Measurements from ENCODE around the gene INTS15.
"Not testable (repeated sequence)": the region's sequence is repeated elsewhere in the genome, so short reads cannot be mapped to it uniquely, and the experiment has no call there.

Gene INTS15

DNA sequence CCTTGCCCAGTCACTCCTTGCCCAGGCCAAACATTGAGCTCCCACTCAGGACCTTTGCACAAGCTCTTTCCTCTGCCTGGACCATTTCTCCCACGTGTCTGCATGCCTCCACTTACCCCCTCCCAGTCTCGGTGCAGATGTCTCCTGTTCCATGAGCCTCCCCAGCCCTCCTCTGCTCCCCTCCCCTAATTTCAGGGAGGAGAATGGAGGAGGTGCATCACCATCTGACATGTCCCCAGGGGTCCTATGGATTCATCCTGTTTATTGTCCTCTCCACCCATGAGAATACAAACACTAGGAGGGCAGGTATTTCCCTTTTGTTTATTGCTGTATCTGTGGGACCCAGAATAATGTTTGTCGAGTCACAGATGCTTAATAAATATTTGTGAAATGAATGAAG, 29.9 kb upstream of the INTS15 start:
- Histone ChIP-seq H3K9me3 (ENCODE audit: control insufficient read depth in 1 of 2, low read length in 2 of 2) (no peaks in the 10 kb centered on the region), H3K27ac (ENCODE audit: low read length) (no peak overlapping the region), H3K4me1 (ENCODE audit: control insufficient read depth in 1 of 2, insufficient read depth in 2 of 2, low read length in 2 of 2) (no peaks in the 10 kb centered on the region), H3K4me3 (ENCODE audit: low read depth in 1 of 2, low read length in 2 of 2) (no peak overlapping the region), H3K27me3 (ENCODE audit: low read depth, low read length) (no peaks in the 10 kb centered on the region), H3K36me3 (ENCODE audit: control insufficient read depth in 1 of 2, insufficient read depth in 2 of 2, low read length in 2 of 2) (no peaks in the 10 kb centered on the region)

DNA sequence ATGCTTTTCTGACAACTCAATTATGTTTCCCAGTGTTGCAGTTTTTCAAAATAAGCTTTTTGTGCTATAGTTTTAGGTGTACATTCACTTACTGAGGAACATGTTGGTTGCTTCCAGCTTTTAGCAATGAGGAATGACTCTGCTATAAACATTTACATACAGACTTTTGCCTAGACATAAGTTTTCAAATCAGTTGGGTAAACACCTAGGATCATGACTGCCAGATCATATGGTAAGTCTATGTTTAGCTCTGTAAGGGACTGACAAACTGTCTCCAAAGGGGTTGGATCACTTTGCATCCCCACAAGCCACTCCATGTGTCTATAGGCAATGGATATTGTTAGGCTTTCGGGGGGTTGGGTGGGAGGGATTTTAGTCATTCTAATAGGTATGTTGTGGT, 27.7 kb upstream of the INTS15 start:
- Histone ChIP-seq H3K4me1 (ENCODE audit: control insufficient read depth in 1 of 2, insufficient read depth in 2 of 2, low read length in 2 of 2) (no peaks in the 10 kb centered on the region), H3K27ac (ENCODE audit: low read length) (no peak overlapping the region), H3K27me3 (ENCODE audit: low read depth, low read length) (no peaks in the 10 kb centered on the region), H3K36me3 (ENCODE audit: control insufficient read depth in 1 of 2, insufficient read depth in 2 of 2, low read length in 2 of 2) (no peaks in the 10 kb centered on the region), H3K4me3 (ENCODE audit: low read depth in 1 of 2, low read length in 2 of 2) (no peak overlapping the region), H3K9me3 (ENCODE audit: control insufficient read depth in 1 of 2, low read length in 2 of 2) (no peaks in the 10 kb centered on the region)

DNA sequence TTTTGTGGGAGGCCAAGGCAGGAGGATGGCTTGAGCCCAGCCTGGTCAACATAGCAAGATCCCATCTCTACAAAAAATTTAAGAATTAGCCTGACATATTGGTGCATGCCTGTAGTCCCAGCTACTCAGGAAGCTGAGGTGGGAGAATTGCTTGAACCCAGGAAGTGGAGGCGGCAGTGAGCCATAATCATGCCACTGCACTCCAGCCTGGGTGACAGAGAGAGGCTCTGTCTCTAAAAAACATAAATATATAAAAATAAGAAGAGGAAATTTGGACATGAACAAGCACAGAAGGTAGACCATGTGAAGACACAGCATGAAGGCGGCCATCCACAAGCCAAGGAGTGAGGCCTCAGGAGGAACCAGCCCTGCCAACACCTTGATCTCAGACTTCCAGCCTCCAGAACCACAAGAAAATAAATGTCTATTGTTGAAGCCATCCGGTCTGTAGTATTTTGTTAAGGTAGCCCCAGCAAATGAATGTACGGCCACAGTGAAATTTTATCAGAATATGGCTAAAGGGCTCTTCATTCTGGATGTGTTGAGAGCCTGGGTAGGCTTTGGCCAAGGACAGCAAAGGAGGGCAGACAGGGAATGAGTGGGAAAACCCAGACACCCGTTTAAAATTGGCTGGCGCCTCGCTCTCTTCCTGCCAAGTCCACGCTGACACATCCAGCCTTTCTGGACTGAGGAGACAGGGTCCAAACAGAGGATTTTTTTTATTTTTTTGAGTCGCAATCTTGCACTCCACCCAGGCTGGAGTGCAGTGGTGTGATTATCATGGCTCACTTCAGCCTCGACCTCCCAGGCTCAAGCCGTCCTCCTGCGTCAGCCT, 25.7 kb upstream of the INTS15 start:
- H3K4me3 ChIP-seq (ENCODE audit: low read depth in 1 of 2, low read length in 2 of 2), result no peak overlapping the region
- H3K36me3 ChIP-seq (ENCODE audit: control insufficient read depth in 1 of 2, insufficient read depth in 2 of 2, low read length in 2 of 2), result no peaks in the 10 kb centered on the region
- no peaks in the 10 kb centered on the region for H3K9me3 ChIP-seq (ENCODE audit: control insufficient read depth in 1 of 2, low read length in 2 of 2)
- no peaks in the 10 kb centered on the region for H3K4me1 ChIP-seq (ENCODE audit: control insufficient read depth in 1 of 2, insufficient read depth in 2 of 2, low read length in 2 of 2)
- H3K27ac ChIP-seq (ENCODE audit: low read length), result no peak overlapping the region
- H3K27me3 ChIP-seq (ENCODE audit: low read depth, low read length), result no peaks in the 10 kb centered on the region

DNA sequence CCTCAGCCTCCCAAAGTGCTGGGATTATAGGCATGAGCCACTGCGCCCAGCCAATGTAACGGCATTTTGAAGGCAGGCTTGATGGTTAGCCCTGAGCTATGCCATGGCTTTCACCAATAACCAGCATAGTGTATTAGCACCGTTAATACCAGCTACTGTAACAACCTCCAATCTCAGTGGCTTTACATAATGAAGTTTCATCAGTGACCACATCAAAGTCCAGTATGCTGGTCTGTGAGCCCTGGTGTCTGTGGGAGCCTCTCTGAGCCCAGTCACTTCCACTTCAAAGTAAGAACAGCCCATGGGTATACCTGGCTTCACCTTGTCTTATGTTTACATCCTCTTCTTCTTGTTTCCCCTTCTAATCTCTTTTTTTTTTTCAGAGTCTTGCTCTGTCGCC, 24.2 kb upstream of the INTS15 start:
- H3K36me3 ChIP-seq (ENCODE audit: control insufficient read depth in 1 of 2, insufficient read depth in 2 of 2, low read length in 2 of 2), result no peaks in the 10 kb centered on the region
- no peaks in the 10 kb centered on the region for H3K9me3 ChIP-seq (ENCODE audit: control insufficient read depth in 1 of 2, low read length in 2 of 2)
- no peaks in the 10 kb centered on the region for H3K4me1 ChIP-seq (ENCODE audit: control insufficient read depth in 1 of 2, insufficient read depth in 2 of 2, low read length in 2 of 2)
- no peak overlapping the region for H3K27ac ChIP-seq (ENCODE audit: low read length)
- no peaks in the 10 kb centered on the region for H3K27me3 ChIP-seq (ENCODE audit: low read depth, low read length)
- no peak overlapping the region for H3K4me3 ChIP-seq (ENCODE audit: low read depth in 1 of 2, low read length in 2 of 2)

DNA sequence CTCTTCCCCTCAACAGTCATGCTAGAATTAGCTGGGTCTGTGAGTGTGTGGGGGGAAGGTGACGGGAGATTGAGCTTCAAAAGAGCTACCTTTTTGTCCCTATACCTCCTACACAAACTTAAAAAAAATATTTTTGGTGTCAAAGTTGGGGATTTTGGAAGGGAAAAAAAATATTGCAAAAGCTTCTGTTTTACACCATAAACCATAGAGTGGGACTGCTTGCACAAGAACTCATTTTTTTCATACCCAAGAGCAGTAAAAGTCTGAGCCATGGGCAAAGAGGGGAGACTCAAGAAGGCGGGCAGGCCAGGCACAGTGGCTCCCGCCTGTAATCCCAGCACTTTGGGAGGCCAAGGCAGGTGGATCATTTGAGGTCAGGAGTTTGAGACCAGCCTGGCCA, 21.9 kb upstream of the INTS15 start:
- Histone ChIP-seq H3K9me3 (ENCODE audit: control insufficient read depth in 1 of 2, low read length in 2 of 2) (no peaks in the 10 kb centered on the region), H3K27me3 (ENCODE audit: low read depth, low read length) (no peaks in the 10 kb centered on the region), H3K4me1 (ENCODE audit: control insufficient read depth in 1 of 2, insufficient read depth in 2 of 2, low read length in 2 of 2) (no peaks in the 10 kb centered on the region), H3K4me3 (ENCODE audit: low read depth in 1 of 2, low read length in 2 of 2) (no peak overlapping the region), H3K36me3 (ENCODE audit: control insufficient read depth in 1 of 2, insufficient read depth in 2 of 2, low read length in 2 of 2) (no peaks in the 10 kb centered on the region), H3K27ac (ENCODE audit: low read length) (no peak overlapping the region)

DNA sequence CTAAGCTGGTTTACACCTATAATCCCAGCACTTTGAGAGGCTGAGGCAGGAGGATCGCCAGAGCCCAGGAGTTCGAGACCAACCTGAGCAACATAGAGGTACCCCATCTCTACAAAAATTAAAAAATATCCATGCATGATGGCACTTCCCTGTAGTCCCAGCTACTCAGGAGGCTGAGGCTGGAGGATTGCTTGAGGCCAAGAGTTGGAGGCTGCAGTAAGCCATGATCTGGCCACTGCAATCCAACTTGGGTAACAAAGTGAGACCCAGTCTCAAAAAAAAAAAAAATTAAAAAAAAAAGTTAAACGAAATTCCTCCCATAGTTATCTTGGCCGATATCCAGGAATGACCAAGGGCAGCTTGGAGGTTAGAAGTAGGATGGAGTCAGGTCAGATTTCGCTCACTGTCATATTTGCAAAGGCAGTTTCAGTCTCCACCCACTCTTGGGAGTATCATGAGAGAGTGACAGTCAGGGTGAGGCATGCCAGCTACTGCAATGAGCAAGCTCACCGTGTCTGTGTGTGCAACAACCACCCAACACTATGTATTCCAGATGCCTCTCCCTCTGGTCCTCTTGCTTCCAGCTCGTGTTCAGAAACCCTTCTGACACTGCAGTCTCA, 18.6 kb upstream of the INTS15 start:
- Histone ChIP-seq H3K27me3 (ENCODE audit: low read depth, low read length) (no peaks in the 10 kb centered on the region), H3K27ac (ENCODE audit: low read length) (no peak overlapping the region), H3K4me1 (ENCODE audit: control insufficient read depth in 1 of 2, insufficient read depth in 2 of 2, low read length in 2 of 2) (no peaks in the 10 kb centered on the region), H3K9me3 (ENCODE audit: control insufficient read depth in 1 of 2, low read length in 2 of 2) (no peaks in the 10 kb centered on the region), H3K36me3 (ENCODE audit: control insufficient read depth in 1 of 2, insufficient read depth in 2 of 2, low read length in 2 of 2) (no peaks in the 10 kb centered on the region), H3K4me3 (ENCODE audit: low read depth in 1 of 2, low read length in 2 of 2) (no peak overlapping the region)

DNA sequence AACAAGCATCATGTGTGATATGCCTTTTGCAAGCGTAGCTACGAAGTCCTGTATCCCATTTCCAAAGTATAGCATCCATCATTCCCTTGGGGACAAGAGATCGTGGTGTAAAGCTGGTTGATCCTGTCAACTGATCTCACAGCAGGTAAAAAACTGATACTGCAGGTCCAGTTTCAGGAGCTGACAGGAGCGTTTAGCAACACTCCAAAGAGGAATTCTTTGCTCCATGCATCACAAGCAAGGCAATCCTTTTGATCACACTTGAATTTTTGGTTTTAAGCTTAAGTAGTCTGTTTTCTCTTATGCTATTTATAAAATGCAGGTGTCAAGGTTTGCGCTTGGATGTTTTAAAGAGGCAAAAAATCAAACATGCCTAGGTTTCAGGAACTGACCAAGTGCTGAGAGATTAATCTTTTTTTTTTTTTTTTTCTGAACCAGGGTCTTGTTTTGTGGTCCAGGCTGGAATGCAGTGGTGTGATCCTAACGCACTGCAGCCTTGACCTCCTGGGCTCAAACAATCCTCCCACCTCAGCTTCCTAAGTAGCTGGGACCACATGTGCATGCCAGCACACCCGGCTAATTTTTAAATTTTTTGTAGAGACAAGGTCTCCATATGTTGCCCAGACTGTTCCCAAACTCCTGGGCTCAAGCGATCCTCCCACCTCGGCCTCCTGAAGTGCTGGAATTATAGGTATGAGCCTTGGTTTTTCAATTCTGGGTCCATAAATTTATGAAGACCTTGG, 14.4 kb upstream of the INTS15 start:
- Histone ChIP-seq H3K9me3 (ENCODE audit: control insufficient read depth in 1 of 2, low read length in 2 of 2) (no peaks in the 10 kb centered on the region), H3K27me3 (ENCODE audit: low read depth, low read length) (no peaks in the 10 kb centered on the region), H3K4me1 (ENCODE audit: control insufficient read depth in 1 of 2, insufficient read depth in 2 of 2, low read length in 2 of 2) (no peaks in the 10 kb centered on the region), H3K27ac (ENCODE audit: low read length) (no peak overlapping the region), H3K4me3 (ENCODE audit: low read depth in 1 of 2, low read length in 2 of 2) (no peak overlapping the region), H3K36me3 (ENCODE audit: control insufficient read depth in 1 of 2, insufficient read depth in 2 of 2, low read length in 2 of 2) (peaks cover 0 to 8% of the 10 kb centered on the region in 2 donors)

DNA sequence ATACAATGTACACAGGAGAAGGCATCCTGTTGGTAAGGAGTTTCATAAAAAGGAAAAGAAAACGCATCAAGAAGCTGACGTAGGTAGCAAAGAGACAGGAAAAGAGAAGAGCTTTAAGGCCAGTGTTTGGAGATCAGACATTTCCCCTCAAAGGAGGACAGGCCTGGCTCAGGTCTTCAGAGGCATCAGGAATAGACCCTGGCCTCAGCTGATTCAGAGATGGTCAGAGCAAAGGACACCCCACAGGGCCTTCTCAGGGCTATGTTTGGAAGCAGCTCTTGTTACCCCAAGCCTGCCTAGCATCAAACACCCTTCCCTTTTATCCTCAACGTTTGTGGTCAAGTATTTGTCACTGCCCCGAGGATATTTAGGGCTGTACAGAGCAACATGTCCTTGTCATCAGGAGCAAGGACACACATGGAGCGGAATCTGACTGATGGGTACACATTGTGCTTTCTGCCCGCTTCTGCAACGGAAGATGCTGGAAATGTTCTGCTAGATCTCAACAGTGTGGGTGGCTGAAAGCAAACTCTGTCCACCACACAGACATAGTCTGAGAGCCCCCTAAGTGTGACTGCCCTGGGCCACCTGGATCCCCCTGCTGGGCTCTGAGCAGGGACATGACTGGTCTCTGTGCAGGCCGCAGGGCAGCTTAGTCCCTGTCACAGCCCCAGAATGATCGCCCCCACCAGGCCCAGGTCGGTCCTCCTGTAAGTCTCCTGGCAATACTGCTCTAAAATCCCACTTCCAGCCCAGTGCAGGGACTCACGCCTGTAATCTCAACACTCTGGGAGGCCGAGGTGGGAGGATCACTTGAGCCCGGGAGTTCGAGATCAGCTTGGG, 13.6 kb upstream of the INTS15 start:
- Histone ChIP-seq H3K27ac (ENCODE audit: low read length) (no peak overlapping the region), H3K27me3 (ENCODE audit: low read depth, low read length) (no peaks in the 10 kb centered on the region), H3K4me1 (ENCODE audit: control insufficient read depth in 1 of 2, insufficient read depth in 2 of 2, low read length in 2 of 2) (no peaks in the 10 kb centered on the region), H3K9me3 (ENCODE audit: control insufficient read depth in 1 of 2, low read length in 2 of 2) (no peaks in the 10 kb centered on the region), H3K36me3 (ENCODE audit: control insufficient read depth in 1 of 2, insufficient read depth in 2 of 2, low read length in 2 of 2) (peaks cover 4 to 16% of the 10 kb centered on the region in 2 donors), H3K4me3 (ENCODE audit: low read depth in 1 of 2, low read length in 2 of 2) (no peak overlapping the region)

DNA sequence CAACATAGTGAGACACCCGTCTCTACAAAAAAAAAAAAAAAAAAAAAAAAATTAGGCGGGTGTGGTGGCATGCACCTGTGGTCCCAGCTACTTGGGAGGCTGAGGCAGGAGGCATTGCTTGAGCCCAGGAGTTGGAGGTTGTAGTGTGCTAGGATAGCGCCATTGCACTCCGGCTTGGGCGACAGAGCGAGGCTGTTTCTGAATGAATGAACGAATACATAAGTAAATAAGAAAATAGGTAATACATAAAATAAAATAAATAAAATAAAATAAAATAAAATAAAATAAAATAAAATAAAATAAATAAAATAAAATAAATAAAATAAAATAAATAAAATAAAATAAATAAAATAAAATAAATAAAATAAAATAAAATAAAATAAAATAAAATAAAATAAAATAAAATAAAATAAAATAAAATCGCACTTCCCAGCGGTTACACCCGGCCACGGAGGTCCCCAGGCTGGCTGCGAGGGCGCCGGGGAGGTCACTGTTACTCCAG, 12.9 kb upstream of the INTS15 start:
- H3K27me3 ChIP-seq (ENCODE audit: low read depth, low read length); H3K27ac ChIP-seq (ENCODE audit: low read length); H3K4me1 ChIP-seq (ENCODE audit: control insufficient read depth in 1 of 2, insufficient read depth in 2 of 2, low read length in 2 of 2); H3K9me3 ChIP-seq (ENCODE audit: control insufficient read depth in 1 of 2, low read length in 2 of 2): not testable (repeated sequence)
- H3K4me3 ChIP-seq (ENCODE audit: low read depth in 1 of 2, low read length in 2 of 2), result peak overlapping the region; percentile 70 to 75
- H3K36me3 ChIP-seq (ENCODE audit: control insufficient read depth in 1 of 2, insufficient read depth in 2 of 2, low read length in 2 of 2), result peaks cover 11 to 22% of the 10 kb centered on the region in 2 donors

DNA sequence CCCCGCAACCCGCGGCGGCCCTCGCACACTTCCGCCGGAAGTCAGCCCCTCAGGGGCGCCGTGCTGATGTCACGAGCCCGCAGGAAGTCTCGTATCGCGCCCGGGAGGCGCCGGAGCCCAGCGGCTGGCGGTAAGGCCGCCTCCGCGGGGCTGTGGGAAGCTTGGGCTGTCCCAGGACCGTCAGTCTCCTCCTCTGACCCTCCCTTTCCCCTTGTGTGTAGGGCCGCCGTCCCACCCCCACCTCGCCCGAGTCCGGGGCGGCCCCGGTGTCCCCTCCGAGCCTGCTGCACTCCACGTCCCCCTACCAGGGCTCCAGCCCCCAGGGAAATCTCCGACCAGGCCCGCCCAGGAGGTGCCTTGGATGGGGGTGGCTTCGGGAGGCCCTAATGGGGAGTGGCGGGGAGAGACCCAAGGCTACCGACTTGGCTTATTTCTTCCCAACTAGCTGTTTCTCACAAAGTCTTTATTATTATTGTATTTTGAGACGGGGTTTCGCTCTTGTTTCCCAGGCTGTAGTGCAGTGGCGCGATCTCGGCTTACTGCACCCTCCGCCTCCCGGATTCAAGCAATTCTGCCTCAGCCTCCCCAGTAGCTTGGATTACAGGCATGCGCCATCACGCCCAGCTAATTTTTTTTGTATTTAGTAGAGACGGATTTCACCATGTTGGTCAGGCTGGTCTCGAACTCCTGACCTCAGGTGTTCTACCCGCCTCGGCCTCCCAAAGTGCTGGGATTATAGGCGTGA, 12.3 kb upstream of the INTS15 start, which contains the start of gene ZDHHC4:
TSS of gene ZDHHC4 (plus strand) at position 86 of the 745 bp plus-strand sequence. CDS start 3,108 bp downstream, outside the sequence.
- Histone ChIP-seq H3K9me3 (ENCODE audit: control insufficient read depth in 1 of 2, low read length in 2 of 2) (no peaks in the 10 kb centered on the region), H3K27me3 (ENCODE audit: low read depth, low read length) (no peaks in the 10 kb centered on the region), H3K4me3 (ENCODE audit: low read depth in 1 of 2, low read length in 2 of 2) (peak within 1 kb of the TSS; percentile 70 to 75), H3K4me1 (ENCODE audit: control insufficient read depth in 1 of 2, insufficient read depth in 2 of 2, low read length in 2 of 2) (no peaks in the 10 kb centered on the region), H3K27ac (ENCODE audit: low read length) (peak within 1 kb of the TSS; percentile 84), H3K36me3 (ENCODE audit: control insufficient read depth in 1 of 2, insufficient read depth in 2 of 2, low read length in 2 of 2) (peaks cover 14 to 25% of the 10 kb centered on the region in 2 donors)
